HCT116 (cell line): ENCODE results near the gene KLF3. TPM values are rescaled to one million over a fixed set of nuclear protein-coding genes. Genes with fewer than 3 reads are reported as not detected.

Source experiments
- ATAC-seq: fragments of 200-7000 bp; cut with Tn5 transposase; 2 replicates; pipeline ENCODE4 v1.9.1; 2020; ENCODE audit warnings: mild to moderate bottlenecking, moderate library complexity
- BruUV-seq: library from RNA; stranded (reverse); fragments of 400-500 nt; replicated peaks from 2 replicates; lab custom pipeline; 2021; lab: Mats Ljungman, UMichigan
- CTCF ChIA-PET: fragments of 300-600 bp; sonication (Branson Sonifier 250); formaldehyde crosslinking; loops from one replicate; lab custom pipeline; 2021; ENCODE audit warnings: antibody characterized with exemption; lab: Charles Lee
- POLR2A ChIA-PET: fragments of 300-600, 350-600 bp; sonication (Branson Sonifier 250); formaldehyde crosslinking; loops from one replicate; lab custom pipeline; 2021; ENCODE audit warnings: antibody characterized with exemption; lab: Charles Lee
- RAD21 ChIA-PET, 2 experiments: fragments of 300-600 bp; sonication (Branson Sonifier 250); formaldehyde crosslinking; loops; one replicate each; lab custom pipeline; 2023; ENCODE audit warnings: low total read pairs in 2 of 2; ENCODE audit not compliant: uncharacterized antibody in 2 of 2, unreplicated experiment in 2 of 2, low non-redundant PET in 1 of 2; lab: Charles Lee
- DNase-seq: peaks from one replicate; pipeline ENCODE4 v3.0.0-alpha.2; 2010; ENCODE audit warnings: low read depth, low spot score
- H2AFZ ChIP-seq: fragments of 200-600 bp; shearing (Covaris generic), sonication (generic); 2 replicates; pipeline ENCODE4 v1.6.1; 2017; ENCODE audit warnings: low read depth, mixed run types, mixed read lengths, antibody characterized with exemption, low read length; ENCODE audit not compliant: poor library complexity, severe bottlenecking
- H3K27ac ChIP-seq: 2 replicates; pipeline ENCODE4 v1.5.1; 2012; ENCODE audit warnings: low read depth, low read length
- H3K27me3 ChIP-seq: fragments of 200-600 bp; sonication (generic); 2 replicates; pipeline ENCODE4 v1.6.1; 2016; ENCODE audit warnings: mixed run types, low read length, mixed read lengths; ENCODE audit not compliant: insufficient read depth
- H3K36me3 ChIP-seq, 2 experiments: fragments of 200-500 bp in 1 of 2; fragments of 200-600 bp in 1 of 2; sonication (Bioruptor generic) in 1 of 2; sonication (generic) in 1 of 2; 2 replicates each; pipeline versions ENCODE4 v1.5.1 to v1.6.1; 2014 to 2016; ENCODE audit warnings: low read length in 2 of 2, inconsistent platforms in 1 of 2, mixed read lengths in 1 of 2, mixed run types in 1 of 2; ENCODE audit not compliant: insufficient read depth in 2 of 2, control insufficient read depth in 1 of 2
- H3K4me1 ChIP-seq, 2 experiments: fragments of 200-600 bp in 1 of 2; sonication (generic) in 1 of 2; 2 replicates each; pipeline versions ENCODE4 v1.5.1 to v1.6.1; 2012 to 2017; ENCODE audit warnings: low read length in 2 of 2, inconsistent platforms in 1 of 2, mild to moderate bottlenecking in 1 of 2, mixed read lengths in 1 of 2, mixed run types in 1 of 2, moderate library complexity in 1 of 2; ENCODE audit not compliant: insufficient read depth in 2 of 2, control insufficient read depth in 1 of 2
- H3K4me2 ChIP-seq: fragments of 200-600 bp; sonication (generic); 2 replicates; pipeline ENCODE4 v1.6.1; 2017; ENCODE audit warnings: mixed run types, low read length, mixed read lengths
- H3K4me3 ChIP-seq, 2 experiments: fragments of 200-600 bp in 1 of 2; sonication (generic) in 1 of 2; replicated peaks in 1 of 2; 2 replicates each; pipeline ENCODE4 v1.5.1; 2011 to 2016; ENCODE audit warnings: low read length in 2 of 2, control low read depth in 1 of 2, low read depth in 1 of 2, mild to moderate bottlenecking in 1 of 2, mixed read lengths in 1 of 2, mixed run types in 1 of 2
- H3K79me2 ChIP-seq: fragments of 200-600 bp; sonication (generic); 2 replicates; pipeline ENCODE4 v1.6.1; 2017; ENCODE audit warnings: mild to moderate bottlenecking, mixed run types, low read length, moderate library complexity, mixed read lengths; ENCODE audit not compliant: insufficient read depth
- H3K9ac ChIP-seq: fragments of 200-600 bp; sonication (generic); 2 replicates; pipeline ENCODE4 v1.6.1; 2016; ENCODE audit warnings: low read length, mixed read lengths
- H3K9me2 ChIP-seq: fragments of 200-600 bp; sonication (generic), shearing (Covaris generic); 2 replicates; pipeline ENCODE4 v1.6.1; 2017; ENCODE audit warnings: mixed run types, mild to moderate bottlenecking, moderate library complexity; ENCODE audit not compliant: insufficient read depth
- H3K9me3 ChIP-seq, 2 experiments: fragments of 200-500 bp in 1 of 2; fragments of 200-600 bp in 1 of 2; sonication (Bioruptor generic) in 1 of 2; sonication (generic) in 1 of 2; 2 replicates each; pipeline ENCODE4 v1.6.1; 2014 to 2017; ENCODE audit warnings: low read length in 2 of 2, mixed read lengths in 2 of 2, inconsistent platforms in 1 of 2, low read depth in 1 of 2, mild to moderate bottlenecking in 1 of 2, mixed run types in 1 of 2, moderate library complexity in 1 of 2; ENCODE audit not compliant: control insufficient read depth in 1 of 2, insufficient read depth in 1 of 2
- H4K20me1 ChIP-seq: fragments of 200-600 bp; sonication (generic), shearing (Covaris generic); 2 replicates; pipeline ENCODE4 v1.6.1; 2017; ENCODE audit warnings: mixed run types, mild to moderate bottlenecking, moderate library complexity; ENCODE audit not compliant: insufficient read depth
- FOSL1 ChIP-seq: IDR thresholded peaks from 2 replicates; pipeline ENCODE4 v1.6.1; 2012; ENCODE audit warnings: low read depth
- POLR2AphosphoS5 ChIP-seq: IDR thresholded peaks from 2 replicates; pipeline ENCODE4 v1.6.1; 2011; ENCODE audit warnings: mild to moderate bottlenecking, low read depth, low read length, moderate library complexity
- SIN3A ChIP-seq: IDR thresholded peaks from 2 replicates; pipeline ENCODE4 v1.6.1; 2012; ENCODE audit warnings: low read depth
- SRF ChIP-seq: IDR thresholded peaks from 2 replicates; pipeline ENCODE4 v1.6.1; 2012; ENCODE audit warnings: low read depth
- YY1 ChIP-seq: IDR thresholded peaks from 2 replicates; pipeline ENCODE4 v1.6.1; 2011; ENCODE audit warnings: low read length, low read depth, moderate library complexity, mild to moderate bottlenecking; ENCODE audit not compliant: insufficient replicate concordance; ENCODE audit errors: extremely low read depth
- intact Hi-C: fragments of 100-400 bp; cut with micrococcal nuclease; formaldehyde crosslinking; loops from 2 replicates; pipeline ENCODE4 v1.10.0; 2022
- total RNA-seq: library from RNA; stranded (reverse); gene quantifications from one replicate; pipeline ENCODE4 v1.2.1, GENCODE V29; 2021; ENCODE audit not compliant: unreplicated experiment
- TF ChIP-seq, protein P1 (sequence below): IDR thresholded peaks from 2 replicates; pipeline ENCODE4 v1.6.1; 2012; ENCODE audit warnings: low read depth

The KLF3 gene
- total RNA-seq, 1 experiment from 2014 or later = 44.2 TPM

DNA sequence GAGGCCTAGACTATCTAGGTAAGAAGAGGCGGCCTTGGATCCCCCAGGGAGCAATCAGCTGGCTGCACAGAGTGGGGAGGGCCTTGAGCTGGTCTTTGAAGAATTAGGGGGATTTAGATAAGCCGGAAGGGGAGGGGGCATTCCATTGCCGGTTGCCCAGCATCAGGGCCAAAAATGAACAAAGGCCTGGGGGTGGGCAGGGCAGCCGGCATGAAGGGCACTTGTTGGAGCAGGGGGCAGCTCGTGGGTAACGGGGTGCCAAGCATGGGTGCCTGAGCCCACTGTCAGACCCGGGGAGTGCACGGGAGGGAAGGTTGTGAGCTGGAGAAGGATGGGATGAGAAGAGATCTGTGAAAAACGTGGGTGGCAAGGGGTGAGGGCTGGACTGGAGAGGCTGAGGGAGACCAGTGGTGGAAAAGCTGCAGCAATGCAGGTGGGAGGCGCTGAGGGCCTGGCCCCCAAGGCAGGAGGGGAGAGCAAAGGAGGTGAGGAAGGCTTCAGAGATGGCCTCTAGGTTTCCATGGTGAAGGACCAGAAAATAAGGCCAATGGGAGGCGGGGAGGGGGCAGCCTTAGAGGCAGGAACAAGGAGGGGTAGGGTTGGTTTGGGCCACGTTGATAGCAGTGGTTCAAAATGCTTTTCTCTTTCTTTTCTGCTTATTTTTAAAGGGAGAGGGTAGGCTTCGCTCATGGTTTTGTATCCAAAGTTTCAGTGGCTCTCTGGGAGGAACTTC, 8.6 kb downstream of the KLF3 start:
- Histone ChIP-seq H2AFZ (no peak overlapping the region), H3K9me2 (no peaks in the 10 kb centered on the region), H3K4me1 (peaks cover 73 to 83% of the 10 kb centered on the region in 2 experiments), H3K27ac (peak overlapping the region; percentile 88), H3K27me3 (no peaks in the 10 kb centered on the region), H4K20me1 (peaks cover 7% of the 10 kb centered on the region; the same call in 1 of the 2 replicates), H3K4me2 (peak overlapping the region; percentile 71), H3K4me3 (peak overlapping the region; percentile 1 to 32), H3K9me3 (no peaks in the 10 kb centered on the region), H3K79me2 (peaks cover 99% of the 10 kb centered on the region), H3K9ac (peak overlapping the region; percentile 42), H3K36me3 (no peaks in the 10 kb centered on the region)
- CTCF ChIA-PET = interaction anchor here (2.3 kb wide), 1 partner anchor 493 kb away, joined by 6 read pairs; no protein-coding TSS in a partner anchor
- DNase-seq = no peak
- POLR2A ChIA-PET = interaction anchor here (1.0 kb wide), 1 partner anchor 493 kb away, joined by 3 read pairs; no protein-coding TSS in a partner anchor
- RAD21 ChIA-PET = no interaction called here
- BruUV-seq = TSS peak; percentile 67
- TF ChIP-seq SIN3A = no peak
- TF ChIP-seq POLR2AphosphoS5 = 0 out of 2 replicates have a peak, but pooled peaks have one; percentile 15
- intact Hi-C loops = no loop called here
- peak; percentile 23 for ATAC-seq

DNA sequence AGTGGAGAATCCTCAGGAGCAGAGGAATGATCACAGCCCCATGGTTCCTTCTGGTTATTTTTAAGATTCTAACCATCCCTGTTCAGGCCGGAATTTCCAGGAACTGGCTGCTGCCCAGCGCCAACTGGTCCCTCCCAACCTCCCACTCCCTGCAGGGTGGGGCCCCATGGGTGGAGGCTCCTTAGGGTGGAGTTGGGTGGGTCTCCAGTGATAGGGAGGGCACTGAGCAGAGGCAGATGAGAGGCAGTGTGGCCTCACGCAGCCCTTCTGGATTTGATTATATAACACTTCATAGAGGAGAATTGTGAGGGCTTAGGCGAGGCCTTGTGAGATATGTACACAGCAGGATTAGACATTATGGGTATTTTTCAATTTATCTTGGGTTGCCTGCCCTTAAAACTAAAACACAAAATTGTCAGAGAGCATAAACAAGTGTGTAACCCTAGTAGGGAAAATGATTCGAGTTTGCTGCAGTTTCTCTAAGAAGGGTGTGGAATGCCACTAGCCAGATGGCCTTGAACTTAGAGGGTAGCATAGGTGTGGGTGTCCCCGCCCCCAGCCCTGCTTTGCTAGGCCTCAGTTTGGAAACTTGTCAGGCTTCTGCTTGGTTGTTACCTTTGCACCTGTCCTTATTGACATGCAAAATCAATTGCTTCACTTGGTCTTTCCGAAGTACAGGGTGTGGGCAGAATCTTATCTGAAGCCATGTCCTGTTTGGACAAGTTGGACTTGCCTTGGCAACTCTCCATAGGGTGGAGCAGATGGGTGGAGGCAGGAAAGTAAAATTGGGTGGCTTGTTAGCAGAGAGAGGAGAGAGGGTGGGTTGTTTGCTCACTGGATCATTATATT, 9.4 kb downstream of the KLF3 start:
- ChIA-PET CTCF (interaction anchor here (2.1 to 3.4 kb wide), 5 partner anchors 14 to 493 kb away, joined by 6 to 92 read pairs (median 17); no protein-coding TSS in a partner anchor), POLR2A (interaction anchor here (0.7 kb wide), 2 partner anchors 31 to 354 kb away, joined by 3 to 4 read pairs; no protein-coding TSS in a partner anchor), RAD21 (interaction anchor here in 1 of 2 experiments (2.1 kb wide), 1 partner anchor 354 kb away, joined by 8 read pairs; no protein-coding TSS in a partner anchor)
- no TSS peak for BruUV-seq
- H3K9me2 ChIP-seq = no peaks in the 10 kb centered on the region
- peaks cover 7% of the 10 kb centered on the region; the same call in 1 of the 2 replicates for H4K20me1 ChIP-seq
- H3K4me1 ChIP-seq = peaks cover 65 to 75% of the 10 kb centered on the region in 2 experiments
- peak overlapping the region; percentile 71 for H3K4me2 ChIP-seq
- peak overlapping the region; percentile 88 for H3K27ac ChIP-seq
- H3K36me3 ChIP-seq = no peaks in the 10 kb centered on the region
- H3K79me2 ChIP-seq = peaks cover 99% of the 10 kb centered on the region
- H3K4me3 ChIP-seq = peak overlapping the region; percentile 1 to 32
- intact Hi-C loops = no loop called here
- H2AFZ ChIP-seq = no peak overlapping the region
- TF ChIP-seq, protein P1, sequence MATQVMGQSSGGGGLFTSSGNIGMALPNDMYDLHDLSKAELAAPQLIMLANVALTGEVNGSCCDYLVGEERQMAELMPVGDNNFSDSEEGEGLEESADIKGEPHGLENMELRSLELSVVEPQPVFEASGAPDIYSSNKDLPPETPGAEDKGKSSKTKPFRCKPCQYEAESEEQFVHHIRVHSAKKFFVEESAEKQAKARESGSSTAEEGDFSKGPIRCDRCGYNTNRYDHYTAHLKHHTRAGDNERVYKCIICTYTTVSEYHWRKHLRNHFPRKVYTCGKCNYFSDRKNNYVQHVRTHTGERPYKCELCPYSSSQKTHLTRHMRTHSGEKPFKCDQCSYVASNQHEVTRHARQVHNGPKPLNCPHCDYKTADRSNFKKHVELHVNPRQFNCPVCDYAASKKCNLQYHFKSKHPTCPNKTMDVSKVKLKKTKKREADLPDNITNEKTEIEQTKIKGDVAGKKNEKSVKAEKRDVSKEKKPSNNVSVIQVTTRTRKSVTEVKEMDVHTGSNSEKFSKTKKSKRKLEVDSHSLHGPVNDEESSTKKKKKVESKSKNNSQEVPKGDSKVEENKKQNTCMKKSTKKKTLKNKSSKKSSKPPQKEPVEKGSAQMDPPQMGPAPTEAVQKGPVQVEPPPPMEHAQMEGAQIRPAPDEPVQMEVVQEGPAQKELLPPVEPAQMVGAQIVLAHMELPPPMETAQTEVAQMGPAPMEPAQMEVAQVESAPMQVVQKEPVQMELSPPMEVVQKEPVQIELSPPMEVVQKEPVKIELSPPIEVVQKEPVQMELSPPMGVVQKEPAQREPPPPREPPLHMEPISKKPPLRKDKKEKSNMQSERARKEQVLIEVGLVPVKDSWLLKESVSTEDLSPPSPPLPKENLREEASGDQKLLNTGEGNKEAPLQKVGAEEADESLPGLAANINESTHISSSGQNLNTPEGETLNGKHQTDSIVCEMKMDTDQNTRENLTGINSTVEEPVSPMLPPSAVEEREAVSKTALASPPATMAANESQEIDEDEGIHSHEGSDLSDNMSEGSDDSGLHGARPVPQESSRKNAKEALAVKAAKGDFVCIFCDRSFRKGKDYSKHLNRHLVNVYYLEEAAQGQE = no peak
- TF ChIP-seq FOSL1 (no peak), YY1 (peak; percentile 63), SRF (no peak), POLR2AphosphoS5 (peak; percentile 41)
- peak overlapping the region; percentile 42 for H3K9ac ChIP-seq
- no peaks in the 10 kb centered on the region for H3K9me3 ChIP-seq
- ATAC-seq (peak; percentile 74), DNase-seq (peak; percentile 56)
- no peaks in the 10 kb centered on the region for H3K27me3 ChIP-seq
